Measurements from ENCODE around the gene MAP4K3.

MAP4K3 gene

GRCh38 chr2:39241588-39241987 lies 195.5 kb downstream of the MAP4K3 start:
- no peak for DNase-seq (ENCODE audit: low read depth)

DNA sequence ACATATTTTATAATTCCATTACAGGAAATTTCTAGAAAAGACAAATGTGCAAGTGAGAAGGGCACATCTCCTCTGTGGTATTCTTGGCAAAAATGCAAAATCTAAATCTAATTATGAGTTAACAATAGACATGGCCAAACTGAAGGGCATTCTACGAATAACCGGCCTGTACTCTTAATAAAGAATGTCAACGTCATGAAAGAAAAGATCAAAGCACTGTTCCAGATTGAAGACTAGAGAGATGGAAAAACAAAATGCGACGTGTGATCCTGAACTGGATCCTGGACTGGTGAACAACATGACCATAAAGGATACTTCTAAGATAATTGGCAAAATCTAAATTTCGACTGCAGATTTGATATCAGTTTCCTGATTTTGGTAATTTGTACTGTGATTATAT lies 196.3 kb downstream of the MAP4K3 start:
- no peak for DNase-seq (ENCODE audit: low read depth)

DNA sequence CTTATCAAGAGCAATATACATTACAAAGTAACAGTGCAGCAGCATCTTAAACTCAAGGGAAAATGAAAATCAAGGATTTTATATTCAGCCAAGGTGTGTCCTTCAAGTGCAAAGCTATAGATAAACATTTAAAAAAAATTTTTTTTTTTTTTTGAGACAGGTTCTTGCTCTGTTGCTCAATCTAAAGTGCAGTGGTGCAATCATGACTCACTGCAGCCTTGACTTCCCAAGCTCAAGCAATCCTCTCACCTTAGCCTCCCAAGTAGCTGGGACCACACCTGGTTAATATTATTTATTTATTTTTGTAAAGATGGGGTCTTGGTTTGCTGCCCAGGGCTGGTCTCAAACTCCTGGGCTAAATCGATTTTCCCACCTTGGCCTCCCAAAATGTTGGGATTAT lies 202.3 kb downstream of the MAP4K3 start:
- DNase-seq (ENCODE audit: low read depth), result no peak

GRCh38 chr2:39232141-39232540 lies 204.9 kb downstream of the MAP4K3 start:
- DNase-seq (ENCODE audit: low read depth), result no peak

GRCh38 chr2:39228413-39229209 lies 208.5 kb downstream of the MAP4K3 start:
- no peak for DNase-seq (ENCODE audit: low read depth)

DNA sequence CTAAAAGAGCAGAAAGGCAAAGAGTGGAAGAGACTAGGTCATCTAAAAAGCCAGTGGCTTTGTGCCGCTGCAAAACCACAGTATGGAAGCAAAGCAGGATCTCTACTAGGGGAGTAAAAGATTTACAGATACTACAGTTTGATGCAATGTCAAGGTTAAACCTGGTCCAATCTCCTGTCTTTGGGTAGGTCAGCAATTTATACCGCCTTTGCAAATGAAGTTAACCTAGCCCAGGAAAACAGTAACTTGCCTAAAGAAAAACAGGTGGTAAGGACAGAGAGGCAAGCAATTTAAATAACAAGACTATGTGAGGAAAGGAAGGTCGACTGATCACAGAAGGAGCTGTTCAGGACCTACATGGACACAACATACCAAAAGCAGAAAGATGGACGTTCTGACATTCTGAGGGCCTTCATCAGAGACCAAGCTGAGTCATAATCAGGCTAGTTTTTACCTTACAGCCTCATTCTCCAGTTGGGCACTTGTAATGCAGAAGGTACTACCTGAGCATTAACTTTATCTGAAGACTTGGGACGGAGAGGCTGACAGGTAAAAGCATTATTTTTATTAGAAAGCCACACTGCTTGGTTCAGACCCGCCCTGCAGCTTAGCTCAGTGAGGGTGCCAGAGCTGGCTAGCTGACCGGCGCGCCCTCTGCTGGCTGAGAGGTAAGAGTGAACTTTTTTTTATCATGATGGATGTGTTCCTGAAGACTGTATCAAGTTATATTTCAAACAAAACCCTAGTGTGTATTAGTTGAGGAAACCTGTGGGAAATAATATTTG lies 209.3 kb downstream of the MAP4K3 start:
- DNase-seq (ENCODE audit: low read depth), result peak; percentile 68

GRCh38 chr2:39225567-39225966 lies 211.5 kb downstream of the MAP4K3 start:
- no peak for DNase-seq (ENCODE audit: low read depth)

DNA sequence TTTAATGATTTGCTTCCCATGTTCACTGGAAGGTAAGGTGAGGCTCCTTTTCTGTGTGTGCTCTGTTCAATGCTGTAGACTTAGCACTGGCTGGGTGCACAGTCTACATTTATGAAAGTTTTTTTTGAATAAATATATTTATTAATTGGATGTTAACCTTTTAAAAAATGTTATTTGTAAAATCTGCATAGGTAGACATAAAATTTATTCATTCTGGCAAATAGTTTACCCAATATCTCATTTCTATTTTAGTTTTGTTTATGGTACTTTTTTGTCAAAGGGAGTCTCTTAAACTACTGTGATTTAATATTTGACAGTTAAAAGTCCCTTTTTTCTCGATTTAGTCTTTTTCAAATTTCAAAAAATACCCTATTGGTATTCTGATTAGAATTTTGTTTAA lies 213.2 kb downstream of the MAP4K3 start:
- no peak for DNase-seq (ENCODE audit: low read depth)

DNA sequence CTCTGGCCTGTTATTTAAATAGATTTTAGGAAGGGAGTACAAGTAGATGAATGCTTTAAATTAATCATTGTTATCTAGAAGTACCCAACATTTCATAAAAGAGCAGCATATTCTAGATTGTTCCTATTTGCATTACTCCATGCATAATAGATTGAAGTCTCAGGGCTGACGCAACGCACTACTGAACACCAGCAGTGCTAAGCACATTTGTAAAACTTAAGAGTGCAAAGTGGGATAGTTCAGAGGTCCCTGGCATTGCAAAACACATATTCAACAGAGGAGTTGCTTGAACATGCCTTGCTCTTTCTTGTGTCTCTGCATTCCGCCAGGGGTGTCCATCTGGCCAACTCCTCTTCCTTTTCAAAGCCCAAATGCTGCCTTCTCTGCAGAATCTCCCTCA lies 215.6 kb downstream of the MAP4K3 start:
- DNase-seq (ENCODE audit: low read depth), result no peak

DNA sequence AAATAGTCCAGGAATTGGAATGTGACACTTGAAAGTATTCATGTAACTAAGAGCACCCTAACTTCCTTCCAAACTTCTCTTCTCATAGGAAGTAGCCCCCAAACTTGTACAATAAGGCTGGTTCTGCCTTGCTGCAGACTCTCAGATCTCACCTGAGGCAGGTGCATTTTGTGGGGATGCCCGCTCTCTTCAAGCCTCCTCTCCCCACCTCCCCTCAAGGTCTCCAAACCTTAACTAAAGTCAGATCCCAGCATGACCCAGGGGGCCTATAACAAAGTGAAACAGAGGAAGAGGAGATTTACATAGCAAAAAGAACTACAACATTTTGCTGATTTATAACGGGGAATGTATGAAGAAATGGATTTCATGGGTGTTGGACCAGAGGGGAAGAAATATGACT lies 216.9 kb downstream of the MAP4K3 start:
- no peak for DNase-seq (ENCODE audit: low read depth)

DNA sequence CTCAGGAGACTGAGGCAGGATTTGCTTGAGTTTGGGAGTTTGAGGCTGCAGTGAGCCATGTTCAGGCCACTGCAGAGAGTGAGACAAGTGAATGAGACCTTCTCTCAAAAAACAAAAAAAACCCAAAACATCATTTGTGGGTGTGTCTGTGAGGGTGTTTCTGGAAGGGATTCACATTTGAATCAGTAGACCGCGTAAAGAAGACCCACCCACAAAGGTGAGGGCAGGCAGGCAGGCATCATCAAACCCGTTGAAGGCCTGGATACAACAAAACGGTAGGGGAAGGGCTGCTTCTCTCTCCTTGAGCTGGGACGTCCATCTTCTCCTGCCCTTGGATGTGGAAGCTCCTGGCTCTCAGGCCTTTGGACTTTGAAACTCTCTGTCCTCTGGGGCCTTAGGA lies 218.7 kb downstream of the MAP4K3 start:
- no peak for DNase-seq (ENCODE audit: low read depth)

DNA sequence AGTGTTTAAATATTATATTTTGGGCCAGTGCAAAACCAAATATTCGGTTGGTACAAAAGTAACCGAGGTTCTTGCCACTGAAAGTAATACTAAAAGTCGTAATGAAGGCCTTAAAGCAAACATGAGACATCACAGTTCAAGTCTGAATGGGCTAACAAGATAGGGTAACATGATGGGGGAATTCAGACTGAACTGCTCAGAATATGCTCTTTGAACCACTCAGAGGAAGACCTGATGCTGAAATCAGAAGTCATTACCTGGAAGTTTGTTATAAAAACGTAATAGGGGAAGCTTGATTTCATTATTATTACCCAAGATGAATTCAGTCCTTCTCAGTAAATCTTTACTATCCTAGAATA lies 219.9 kb downstream of the MAP4K3 start:
- no peak for DNase-seq (ENCODE audit: low read depth)

DNA sequence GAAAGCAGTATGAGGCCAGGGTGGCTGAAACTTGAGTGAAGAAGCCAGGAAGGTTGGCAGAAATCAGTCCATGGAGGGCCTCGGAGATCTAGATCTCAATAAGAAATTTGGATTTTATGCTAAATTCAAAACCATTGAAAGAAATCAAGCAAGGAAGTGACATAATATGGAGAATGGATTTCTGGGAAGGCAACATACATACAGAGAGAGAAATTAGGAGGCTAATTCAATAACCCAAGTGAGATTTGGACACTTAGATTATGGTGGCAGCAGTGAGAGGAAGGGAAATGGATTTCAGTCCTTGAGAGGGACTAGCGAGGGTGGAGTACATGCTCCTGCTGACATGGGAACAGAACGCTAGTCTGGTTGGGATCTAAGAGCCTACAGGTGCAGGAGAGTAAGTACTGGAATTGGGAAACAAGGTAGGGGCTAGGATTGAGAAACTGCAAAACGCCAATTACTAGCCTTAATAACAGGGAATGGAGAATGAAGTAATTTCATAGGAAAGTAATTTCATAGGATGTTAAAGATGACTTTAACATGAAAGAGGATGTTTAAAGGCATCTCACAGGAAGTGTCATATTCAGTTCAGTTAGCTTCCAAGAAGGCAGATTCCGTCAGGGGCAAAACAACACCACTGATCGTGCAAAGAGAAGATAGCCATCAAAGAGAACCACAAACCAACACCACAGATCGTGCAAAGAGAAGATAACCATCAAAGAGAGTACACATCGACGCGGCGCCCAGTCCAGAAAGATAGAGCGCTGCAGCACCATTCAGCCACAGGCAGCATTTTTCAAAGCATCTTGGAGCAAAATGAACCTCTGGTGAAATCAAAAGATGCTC lies 220.5 kb downstream of the MAP4K3 start:
- DNase-seq (ENCODE audit: low read depth), result peak; percentile 41

- DNase-seq (ENCODE audit: low read depth), result no peak
Measured at GRCh38 chr2:39215545-39215944, 221.5 kb downstream of the MAP4K3 start.

DNA sequence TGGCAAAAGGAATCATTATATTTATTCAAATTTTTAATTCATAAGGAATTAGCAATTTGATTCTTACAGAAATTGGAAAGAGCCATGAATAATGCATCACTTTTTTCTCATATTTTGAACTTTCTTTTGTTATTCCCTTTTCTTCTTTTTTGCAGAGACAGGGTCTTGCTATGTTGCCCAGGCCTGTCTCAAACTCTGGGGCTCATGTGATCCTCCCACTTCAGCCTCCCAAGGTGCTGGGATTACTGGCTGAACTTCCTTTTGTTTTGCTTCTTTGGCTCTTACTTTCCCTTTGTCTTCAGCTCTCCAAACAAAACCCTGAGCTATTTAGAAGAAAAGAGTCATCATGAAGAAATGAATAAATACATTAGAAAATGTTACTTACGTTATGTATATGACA lies 224.1 kb downstream of the MAP4K3 start:
- DNase-seq (ENCODE audit: low read depth), result no peak

DNA sequence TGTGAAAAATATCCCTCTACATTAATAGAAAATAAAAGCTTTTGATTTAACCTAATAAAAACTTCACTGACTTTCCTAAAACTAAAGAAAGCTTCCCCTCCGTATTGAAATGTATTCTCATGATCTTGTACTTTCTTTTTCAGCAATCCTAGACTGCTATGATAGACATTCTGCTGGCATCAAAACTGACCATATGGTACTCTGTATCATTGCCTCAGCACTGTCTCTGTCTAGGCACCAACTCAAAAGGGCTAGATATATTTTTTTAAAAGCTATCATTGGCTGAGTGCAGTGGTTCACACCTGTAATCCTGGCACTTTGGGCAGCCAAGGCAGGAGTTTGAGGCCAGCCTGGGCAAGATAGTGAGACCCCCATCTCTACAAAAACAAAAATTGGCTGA lies 226.2 kb downstream of the MAP4K3 start:
- DNase-seq (ENCODE audit: low read depth), result no peak

DNA sequence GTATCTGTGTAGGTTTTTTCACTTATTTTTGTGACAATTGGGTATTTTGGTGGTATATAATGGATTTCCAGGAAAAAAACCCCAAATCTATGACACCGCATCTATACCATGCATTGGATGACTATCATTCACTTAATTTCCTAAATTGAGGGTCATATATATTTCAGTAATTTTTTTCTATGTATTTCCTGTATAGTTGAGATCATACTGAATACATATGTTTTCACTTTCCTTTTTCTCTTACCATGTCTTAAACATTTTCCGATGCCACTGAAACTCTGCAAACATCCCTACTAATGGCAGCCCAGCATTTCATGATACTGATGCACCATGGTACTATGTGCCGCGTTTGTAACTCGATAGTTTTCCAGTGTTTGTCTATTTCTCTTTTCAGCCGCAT lies 233.7 kb downstream of the MAP4K3 start:
- DNase-seq (ENCODE audit: low read depth), result no peak

GRCh38 chr2:39202639-39203369 lies 234.3 kb downstream of the MAP4K3 start:
- no peak for DNase-seq (ENCODE audit: low read depth)
